Activated CD8-positive, alpha-beta memory T cell treated with anti-CD3 and anti-CD28 coated beads, Interleukin-2, amount 50 U/mL, for 24 hours (primary cell): ENCODE results near the gene PLCL1.
A peak's percentile ranks its signal among the peaks of the same experiment; 100 is the strongest.

ENCODE experiments used
- DNase-seq: peaks from one replicate; pipeline ENCODE4 v3.0.0-alpha.2; 2020; ENCODE audit errors: extremely low read depth

The PLCL1 gene

GRCh38 chr2:197804049-197804757 is at the start of gene PLCL1:
Gene PLCL1, plus strand, starts transcription at chr2:197804593.
- peak; percentile 70 for DNase-seq

- DNase-seq, result no peak
These were observed 45.4 kb upstream of the PLCL1 start for GRCh38 chr2:197759013-197759412.

GRCh38 chr2:197759625-197760292 is 44.6 kb upstream of the PLCL1 start:
- no peak for DNase-seq

- no peak for DNase-seq
These were observed 44.1 kb upstream of the PLCL1 start for GRCh38 chr2:197760293-197760657.

GRCh38 chr2:197777823-197778407 is 26.5 kb upstream of the PLCL1 start:
- no peak for DNase-seq

- no peak for DNase-seq
These were observed 25.1 kb upstream of the PLCL1 start for GRCh38 chr2:197779261-197779660.

- no peak for DNase-seq
These were observed 22.3 kb upstream of the PLCL1 start for GRCh38 chr2:197782126-197782525.

- DNase-seq, result no peak
These were observed 19.1 kb upstream of the PLCL1 start, which contains the start of gene BOLL for GRCh38 chr2:197784956-197785941. Gene BOLL, minus strand, starts transcription at chr2:197785319. Its CDS starts 3,469 bp downstream, at chr2:197781850.

GRCh38 chr2:197786010-197786877 is 18.1 kb upstream of the PLCL1 start:
- no peak for DNase-seq

GRCh38 chr2:197793456-197793855 is 10.9 kb upstream of the PLCL1 start:
- no peak for DNase-seq

GRCh38 chr2:197795277-197795676 is 9.1 kb upstream of the PLCL1 start:
- no peak for DNase-seq

- no peak for DNase-seq
These were observed 6.2 kb upstream of the PLCL1 start for GRCh38 chr2:197798187-197798586.

- DNase-seq, result no peak
These were observed 5.3 kb upstream of the PLCL1 start for GRCh38 chr2:197799068-197799467.

- DNase-seq, result no peak
These were observed 4.3 kb upstream of the PLCL1 start for GRCh38 chr2:197800091-197800490.

- no peak for DNase-seq
These were observed 3.4 kb upstream of the PLCL1 start for GRCh38 chr2:197801033-197801432.

GRCh38 chr2:197803033-197803444 is 1.4 kb upstream of the PLCL1 start:
- no peak for DNase-seq

- DNase-seq, result no peak
These were observed 643 bp downstream of the PLCL1 start for GRCh38 chr2:197804758-197805714.

- DNase-seq, result no peak
These were observed 1.6 kb downstream of the PLCL1 start for GRCh38 chr2:197805715-197806633.

GRCh38 chr2:197809064-197809463 is 4.7 kb downstream of the PLCL1 start:
- no peak for DNase-seq
